NB4 (cell line): ENCODE data around the gene KRTAP21-3.

Experiments used
- POLR2A ChIP-seq: IDR thresholded peaks from 2 replicates; pipeline ENCODE4 v1.6.1; 2011; ENCODE audit warnings: mild to moderate bottlenecking; ENCODE audit not compliant: insufficient read length; ENCODE audit errors: extremely low read depth
- TF ChIP-seq, protein P1 (sequence below): IDR thresholded peaks from one replicate; pipeline ENCODE4 v1.5.1; 2012; ENCODE audit warnings: low read depth, low read length
- TF ChIP-seq, protein P2 (sequence below): IDR thresholded peaks from 2 replicates; pipeline ENCODE4 v1.6.1; 2011; ENCODE audit warnings: low read depth, low read length

DNA sequence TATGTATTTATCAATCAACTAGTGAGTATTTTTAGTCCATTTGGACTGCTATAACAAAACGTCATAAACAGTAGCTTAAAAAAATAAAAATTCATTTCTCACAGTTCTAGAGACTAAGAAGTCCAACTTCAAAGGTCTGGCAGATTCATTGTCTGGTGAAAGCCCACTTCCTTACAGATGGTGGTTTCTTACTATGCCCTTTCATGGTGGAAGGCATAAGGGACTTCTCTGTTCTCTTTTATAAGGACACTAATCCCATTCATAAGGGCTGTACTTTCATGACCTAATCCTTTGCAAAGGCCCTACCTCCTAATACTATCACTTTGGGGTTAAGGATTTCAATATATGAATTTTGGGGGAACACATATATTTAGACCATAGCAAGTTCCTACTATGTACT is 38.0 kb downstream of the KRTAP21-3 start:
- TF ChIP-seq, protein P1, sequence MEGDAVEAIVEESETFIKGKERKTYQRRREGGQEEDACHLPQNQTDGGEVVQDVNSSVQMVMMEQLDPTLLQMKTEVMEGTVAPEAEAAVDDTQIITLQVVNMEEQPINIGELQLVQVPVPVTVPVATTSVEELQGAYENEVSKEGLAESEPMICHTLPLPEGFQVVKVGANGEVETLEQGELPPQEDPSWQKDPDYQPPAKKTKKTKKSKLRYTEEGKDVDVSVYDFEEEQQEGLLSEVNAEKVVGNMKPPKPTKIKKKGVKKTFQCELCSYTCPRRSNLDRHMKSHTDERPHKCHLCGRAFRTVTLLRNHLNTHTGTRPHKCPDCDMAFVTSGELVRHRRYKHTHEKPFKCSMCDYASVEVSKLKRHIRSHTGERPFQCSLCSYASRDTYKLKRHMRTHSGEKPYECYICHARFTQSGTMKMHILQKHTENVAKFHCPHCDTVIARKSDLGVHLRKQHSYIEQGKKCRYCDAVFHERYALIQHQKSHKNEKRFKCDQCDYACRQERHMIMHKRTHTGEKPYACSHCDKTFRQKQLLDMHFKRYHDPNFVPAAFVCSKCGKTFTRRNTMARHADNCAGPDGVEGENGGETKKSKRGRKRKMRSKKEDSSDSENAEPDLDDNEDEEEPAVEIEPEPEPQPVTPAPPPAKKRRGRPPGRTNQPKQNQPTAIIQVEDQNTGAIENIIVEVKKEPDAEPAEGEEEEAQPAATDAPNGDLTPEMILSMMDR: no peak
- no peak for TF ChIP-seq POLR2A
- TF ChIP-seq, protein P2, sequence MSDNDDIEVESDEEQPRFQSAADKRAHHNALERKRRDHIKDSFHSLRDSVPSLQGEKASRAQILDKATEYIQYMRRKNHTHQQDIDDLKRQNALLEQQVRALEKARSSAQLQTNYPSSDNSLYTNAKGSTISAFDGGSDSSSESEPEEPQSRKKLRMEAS: no peak
